ENCODE measurements around the gene CT47C1.

GRCh38 chrX:119090627-119091026 is 17.8 kb downstream of the CT47C1 start:
- TF ChIP-seq, protein P1, sequence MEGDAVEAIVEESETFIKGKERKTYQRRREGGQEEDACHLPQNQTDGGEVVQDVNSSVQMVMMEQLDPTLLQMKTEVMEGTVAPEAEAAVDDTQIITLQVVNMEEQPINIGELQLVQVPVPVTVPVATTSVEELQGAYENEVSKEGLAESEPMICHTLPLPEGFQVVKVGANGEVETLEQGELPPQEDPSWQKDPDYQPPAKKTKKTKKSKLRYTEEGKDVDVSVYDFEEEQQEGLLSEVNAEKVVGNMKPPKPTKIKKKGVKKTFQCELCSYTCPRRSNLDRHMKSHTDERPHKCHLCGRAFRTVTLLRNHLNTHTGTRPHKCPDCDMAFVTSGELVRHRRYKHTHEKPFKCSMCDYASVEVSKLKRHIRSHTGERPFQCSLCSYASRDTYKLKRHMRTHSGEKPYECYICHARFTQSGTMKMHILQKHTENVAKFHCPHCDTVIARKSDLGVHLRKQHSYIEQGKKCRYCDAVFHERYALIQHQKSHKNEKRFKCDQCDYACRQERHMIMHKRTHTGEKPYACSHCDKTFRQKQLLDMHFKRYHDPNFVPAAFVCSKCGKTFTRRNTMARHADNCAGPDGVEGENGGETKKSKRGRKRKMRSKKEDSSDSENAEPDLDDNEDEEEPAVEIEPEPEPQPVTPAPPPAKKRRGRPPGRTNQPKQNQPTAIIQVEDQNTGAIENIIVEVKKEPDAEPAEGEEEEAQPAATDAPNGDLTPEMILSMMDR (conservative IDR thresholded peaks at IDR 0.05; ENCODE audit: low read depth, low read length), result no peak
- TF ChIP-seq EZH2 (IDR thresholded peaks at IDR 0.05; ENCODE audit: low read length, unreplicated experiment) (no peak), EZH2phosphoT487 (IDR thresholded peaks at IDR 0.05; ENCODE audit: borderline replicate concordance, low read length) (no peak)

Data from PC-3 (cell line).